HFFc6 (cell line): ENCODE data around the gene IL6. TPM values are rescaled to one million over a fixed set of nuclear protein-coding genes. Genes with fewer than 3 reads are reported as not detected.
"Not testable (repeated sequence)": the region's sequence is repeated elsewhere in the genome, so short reads cannot be mapped to it uniquely, and the experiment has no call there.

Experiments used
- DNase-seq: peaks from one replicate; pipeline ENCODE4 v3.0.0-alpha.2; 2018
- H3K27ac Mint-ChIP-seq: 2 replicates; pipeline ENCODE4 v1.8.0; 2020; ENCODE audit warnings: mild to moderate bottlenecking, mixed read lengths
- H3K27me3 Mint-ChIP-seq: 2 replicates; pipeline ENCODE4 v1.8.0; 2021; ENCODE audit warnings: mild to moderate bottlenecking, moderate library complexity, mixed read lengths; ENCODE audit not compliant: insufficient read depth
- H3K36me3 Mint-ChIP-seq: 2 replicates; pipeline ENCODE4 v1.8.0; 2021; ENCODE audit warnings: low read depth, mixed read lengths
- H3K4me1 Mint-ChIP-seq: 2 replicates; pipeline ENCODE4 v1.8.0; 2020; ENCODE audit warnings: low read depth, mixed read lengths
- H3K4me3 Mint-ChIP-seq: 2 replicates; pipeline ENCODE4 v1.8.0; 2020; ENCODE audit warnings: mild to moderate bottlenecking, moderate library complexity, mixed read lengths
- H3K9me3 Mint-ChIP-seq: 2 replicates; pipeline ENCODE4 v1.8.0; 2020; ENCODE audit warnings: mild to moderate bottlenecking, mixed read lengths
- total RNA-seq, 6 experiments: library from RNA; stranded (reverse); fragmentation: NEBNext Ultra II Directional; extraction: Animal tissue kit (Norgen Biotek cat#: 25700); gene quantifications; 2 replicates in 1 of 6; 3 replicates in 5 of 6; pipeline ENCODE4 v1.2.3, GENCODE V29; 2021
- TF ChIP-seq, protein P1 (sequence below): fragments of 200-600 bp; sonication (generic); IDR thresholded peaks from 2 replicates; pipeline ENCODE4 v1.5.0; 2021; ENCODE audit warnings: antibody characterized with exemption, mild to moderate bottlenecking

IL6 gene
- total RNA-seq, 6 experiments from 2014 or later: 21.3 to 55.1 (median 50.0) TPM

DNA sequence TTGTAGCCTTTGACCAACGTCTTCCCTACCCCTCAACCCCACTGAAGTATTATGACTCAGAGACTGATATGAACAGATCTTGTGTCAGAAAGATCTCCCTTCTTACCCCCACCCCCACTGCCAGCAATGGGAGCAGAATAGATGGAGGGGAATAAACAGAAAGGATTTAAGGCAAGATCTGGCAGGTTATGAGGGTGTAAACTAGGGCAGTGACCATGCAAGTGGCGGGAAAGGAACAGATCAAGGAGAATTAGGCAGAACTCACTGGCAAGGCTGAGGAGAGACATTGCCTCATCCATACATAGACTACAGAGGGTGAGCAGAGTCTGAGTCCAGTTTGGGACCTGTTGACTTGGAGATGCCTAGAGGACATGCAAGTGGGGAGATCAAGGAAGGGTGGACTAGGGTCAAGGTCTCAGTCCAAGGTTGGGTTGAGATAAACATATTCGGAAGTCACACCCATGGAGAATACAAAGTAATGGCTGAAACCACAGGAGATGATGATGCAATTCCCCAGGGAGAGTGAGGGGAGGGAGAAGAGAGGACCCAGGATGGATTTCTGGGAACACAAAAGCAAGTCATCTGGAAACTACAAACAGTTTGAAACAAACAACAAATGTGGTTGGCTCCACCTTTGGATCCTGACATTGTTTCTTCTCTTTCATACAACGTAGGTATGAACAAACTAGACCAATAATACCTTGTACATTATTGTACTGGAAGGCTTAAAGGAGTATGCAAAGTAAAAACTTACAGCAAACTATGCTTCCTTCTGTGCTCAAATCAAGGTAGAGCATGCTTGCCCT is 44.9 kb upstream of the IL6 start:
- Mint-ChIP-seq H3K27me3 (no peaks in the 10 kb centered on the region), H3K9me3 (no peaks in the 10 kb centered on the region), H3K4me3 (no peak overlapping the region), H3K4me1 (peaks cover 15% of the 10 kb centered on the region), H3K36me3 (no peaks in the 10 kb centered on the region), H3K27ac (no peak overlapping the region)
- DNase-seq: no peak
- TF ChIP-seq, protein P1, sequence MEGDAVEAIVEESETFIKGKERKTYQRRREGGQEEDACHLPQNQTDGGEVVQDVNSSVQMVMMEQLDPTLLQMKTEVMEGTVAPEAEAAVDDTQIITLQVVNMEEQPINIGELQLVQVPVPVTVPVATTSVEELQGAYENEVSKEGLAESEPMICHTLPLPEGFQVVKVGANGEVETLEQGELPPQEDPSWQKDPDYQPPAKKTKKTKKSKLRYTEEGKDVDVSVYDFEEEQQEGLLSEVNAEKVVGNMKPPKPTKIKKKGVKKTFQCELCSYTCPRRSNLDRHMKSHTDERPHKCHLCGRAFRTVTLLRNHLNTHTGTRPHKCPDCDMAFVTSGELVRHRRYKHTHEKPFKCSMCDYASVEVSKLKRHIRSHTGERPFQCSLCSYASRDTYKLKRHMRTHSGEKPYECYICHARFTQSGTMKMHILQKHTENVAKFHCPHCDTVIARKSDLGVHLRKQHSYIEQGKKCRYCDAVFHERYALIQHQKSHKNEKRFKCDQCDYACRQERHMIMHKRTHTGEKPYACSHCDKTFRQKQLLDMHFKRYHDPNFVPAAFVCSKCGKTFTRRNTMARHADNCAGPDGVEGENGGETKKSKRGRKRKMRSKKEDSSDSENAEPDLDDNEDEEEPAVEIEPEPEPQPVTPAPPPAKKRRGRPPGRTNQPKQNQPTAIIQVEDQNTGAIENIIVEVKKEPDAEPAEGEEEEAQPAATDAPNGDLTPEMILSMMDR: no peak

DNA sequence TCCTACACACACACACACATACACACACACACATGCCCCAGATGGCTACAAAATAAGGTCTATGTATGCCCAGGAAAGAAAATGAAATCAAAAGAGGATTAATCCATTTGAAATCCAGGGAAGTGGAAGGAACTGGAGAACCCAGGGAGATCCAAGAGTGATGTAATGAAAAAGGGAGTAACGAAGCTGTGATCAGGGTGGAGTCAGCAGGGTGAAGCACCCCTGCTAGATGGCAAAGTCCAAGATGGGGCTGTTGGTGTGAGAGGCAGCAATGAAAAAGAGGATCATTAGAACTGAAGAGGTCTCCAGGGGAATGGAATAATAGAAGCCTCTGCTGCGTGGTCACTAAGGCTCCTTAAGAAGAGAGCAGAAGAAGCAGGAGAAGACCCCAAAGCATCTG is 43.6 kb upstream of the IL6 start:
- no peak for DNase-seq
- Mint-ChIP-seq H3K27me3 (no peaks in the 10 kb centered on the region), H3K27ac (no peak overlapping the region), H3K4me3 (no peak overlapping the region), H3K36me3 (no peaks in the 10 kb centered on the region), H3K9me3 (no peaks in the 10 kb centered on the region), H3K4me1 (peaks cover 14% of the 10 kb centered on the region)
- TF ChIP-seq, protein P1: no peak

DNA sequence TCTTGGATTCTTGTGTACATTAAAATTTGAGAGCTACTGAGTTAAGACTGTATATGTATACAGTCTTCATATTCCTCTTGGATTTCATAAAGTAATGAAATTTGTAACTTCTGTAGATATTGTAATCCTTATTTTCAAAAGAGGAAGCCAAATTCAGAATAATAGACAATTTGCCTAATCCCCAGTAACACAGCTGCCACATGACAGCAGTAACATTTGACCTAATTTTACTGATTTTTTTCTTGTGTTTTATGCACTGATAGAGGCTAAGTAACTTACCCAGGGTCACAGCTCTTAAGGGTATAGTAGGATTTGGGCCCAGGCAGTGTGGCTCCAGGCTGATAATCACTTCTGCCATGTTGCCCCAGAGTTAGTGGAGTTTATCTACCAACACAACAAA is 40.4 kb upstream of the IL6 start:
- no peaks in the 10 kb centered on the region for H3K36me3 Mint-ChIP-seq
- peaks cover 14% of the 10 kb centered on the region for H3K4me1 Mint-ChIP-seq
- no peaks in the 10 kb centered on the region for H3K9me3 Mint-ChIP-seq
- H3K4me3 Mint-ChIP-seq: no peak overlapping the region
- no peak for DNase-seq
- no peaks in the 10 kb centered on the region for H3K27me3 Mint-ChIP-seq
- TF ChIP-seq, protein P1: no peak
- H3K27ac Mint-ChIP-seq: no peak overlapping the region

DNA sequence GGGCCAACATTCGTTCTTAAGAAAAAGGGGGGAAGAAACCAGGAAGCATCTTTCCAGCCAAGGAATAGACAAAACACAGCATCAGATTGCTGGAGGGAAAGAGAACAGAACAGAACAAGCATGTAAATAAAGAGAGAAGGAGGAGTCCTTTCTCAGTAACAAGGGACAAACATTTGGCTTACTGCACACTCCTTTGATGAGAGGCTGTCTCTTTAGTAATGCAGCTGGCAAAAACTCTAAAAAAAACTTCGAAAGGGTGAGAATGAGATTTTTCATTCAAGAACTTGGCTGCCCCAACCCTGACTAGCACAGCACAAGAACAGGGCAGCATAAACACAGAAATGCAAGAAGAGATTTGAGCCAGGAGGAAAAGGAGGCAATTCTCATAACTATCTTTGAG is 38.9 kb upstream of the IL6 start:
- TF ChIP-seq, protein P1: no peak
- no peaks in the 10 kb centered on the region for H3K36me3 Mint-ChIP-seq
- peaks cover 5% of the 10 kb centered on the region; the same call in 1 of the 2 replicates for H3K4me1 Mint-ChIP-seq
- no peak overlapping the region for H3K4me3 Mint-ChIP-seq
- no peaks in the 10 kb centered on the region for H3K9me3 Mint-ChIP-seq
- H3K27ac Mint-ChIP-seq: no peak overlapping the region
- no peak for DNase-seq
- no peaks in the 10 kb centered on the region for H3K27me3 Mint-ChIP-seq

DNA sequence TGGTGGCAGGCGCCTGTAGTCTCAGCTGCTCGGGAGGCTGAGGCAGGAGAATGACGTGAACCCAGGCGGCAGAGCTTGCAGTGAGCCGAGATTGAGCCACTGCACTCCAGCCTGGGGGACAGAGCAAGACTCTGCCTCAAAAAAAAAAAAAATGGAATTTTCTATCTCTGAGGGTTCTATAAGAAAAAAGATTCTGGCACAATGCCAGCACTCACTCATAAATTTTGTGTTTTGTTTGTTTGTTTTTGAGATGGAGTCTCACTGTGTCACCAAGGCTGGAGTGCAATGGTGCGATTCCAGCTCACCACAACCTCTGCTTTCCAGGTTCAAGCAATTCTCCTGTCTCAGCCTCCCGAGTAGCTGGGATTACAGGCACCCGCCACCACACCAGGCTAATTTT is 38.1 kb upstream of the IL6 start:
- H3K4me3 Mint-ChIP-seq, DNase-seq, H3K27me3 Mint-ChIP-seq, H3K9me3 Mint-ChIP-seq, H3K27ac Mint-ChIP-seq, H3K36me3 Mint-ChIP-seq, H3K4me1 Mint-ChIP-seq: not testable (repeated sequence)

DNA sequence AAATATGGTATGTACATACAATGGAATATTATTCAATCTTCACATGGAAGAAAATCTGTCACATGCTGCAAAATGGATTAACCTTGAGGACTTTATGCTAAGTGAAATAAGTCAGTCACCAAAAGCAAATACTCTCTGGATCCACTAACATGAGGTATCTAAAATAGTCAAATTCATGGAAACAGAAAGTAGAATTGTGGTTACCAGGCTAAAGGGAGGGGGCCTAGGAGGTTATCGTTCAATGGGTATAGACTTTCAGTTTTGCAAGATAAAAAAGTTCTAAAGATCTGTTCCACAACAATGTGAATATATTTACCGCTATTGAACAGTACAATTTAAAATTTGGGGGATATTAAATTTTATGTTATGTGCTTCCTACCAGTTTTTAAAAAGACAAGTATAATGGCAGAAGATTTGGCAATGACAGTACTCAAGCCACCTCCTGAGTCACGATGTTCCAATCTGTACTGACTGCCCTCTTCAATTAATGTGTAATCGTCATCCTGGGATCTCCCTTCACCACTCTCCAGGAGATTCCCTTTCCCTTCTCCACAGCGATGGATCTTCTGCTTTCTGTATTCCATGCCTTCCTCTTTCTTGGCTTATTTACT is 32.3 kb upstream of the IL6 start:
- no peak overlapping the region for H3K27ac Mint-ChIP-seq
- H3K36me3 Mint-ChIP-seq: no peaks in the 10 kb centered on the region
- TF ChIP-seq, protein P1: no peak
- peaks cover 43% of the 10 kb centered on the region for H3K4me1 Mint-ChIP-seq
- no peak overlapping the region for H3K4me3 Mint-ChIP-seq
- H3K9me3 Mint-ChIP-seq: no peaks in the 10 kb centered on the region
- no peak for DNase-seq
- H3K27me3 Mint-ChIP-seq: peaks cover 2% of the 10 kb centered on the region
